Measurements from ENCODE around the gene C10orf90.

C10orf90 gene

GRCh38 chr10:126417220-126417825, 253.2 kb downstream of the C10orf90 start:
- DNase-seq = no peak

GRCh38 chr10:126409821-126410220, 260.7 kb downstream of the C10orf90 start:
- DNase-seq = no peak

DNA sequence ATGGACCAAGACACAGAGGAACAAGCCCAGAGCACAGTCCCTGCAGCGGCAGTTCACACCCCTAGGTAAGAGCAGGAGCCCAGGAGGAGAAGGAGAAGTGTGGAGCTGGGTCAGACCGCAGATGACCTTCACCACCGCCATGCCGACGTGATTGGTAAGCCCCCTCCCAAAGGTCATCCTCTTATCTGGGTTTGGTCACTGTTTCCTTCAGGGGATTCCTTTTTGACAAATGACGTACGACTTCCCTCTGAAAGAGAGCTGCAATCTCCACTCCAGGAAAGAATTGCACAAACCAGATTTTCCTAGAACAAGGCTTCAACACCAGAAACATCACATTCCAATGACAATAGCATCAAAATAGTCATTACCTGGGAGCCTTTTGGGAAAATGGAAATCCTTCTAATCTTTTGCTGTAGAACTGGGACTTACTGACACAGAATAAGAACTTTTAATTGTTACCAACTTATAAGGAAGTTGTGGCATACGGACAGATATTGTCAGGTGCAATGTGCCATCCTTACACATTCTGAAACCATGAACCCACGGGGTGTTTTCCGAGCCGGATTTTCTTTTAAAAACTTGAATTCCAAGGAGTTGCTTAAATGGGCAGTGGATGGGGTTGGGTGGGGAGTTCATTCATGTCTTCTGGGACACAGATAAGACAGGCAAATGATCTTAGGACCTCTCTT, 261.4 kb downstream of the C10orf90 start:
- no peak for DNase-seq

DNA sequence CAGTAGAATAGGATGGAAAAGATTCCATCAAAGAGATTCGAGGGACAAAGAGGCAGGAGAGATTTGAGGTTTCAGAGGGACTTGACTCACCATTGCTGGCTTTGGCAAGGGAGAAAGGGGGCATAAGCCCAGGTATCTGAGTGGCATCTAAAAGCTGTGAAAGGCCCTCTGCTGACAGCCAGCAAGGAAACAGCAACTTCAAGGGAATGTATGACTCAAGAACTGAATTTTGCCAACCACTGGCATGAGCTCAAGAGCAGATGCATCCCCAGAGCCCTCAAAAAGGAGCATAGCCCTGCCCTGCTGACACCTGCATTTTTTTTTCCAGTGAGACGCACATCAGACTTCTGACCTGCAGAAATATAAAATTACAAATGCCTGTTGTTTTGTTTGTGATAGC, 262.7 kb downstream of the C10orf90 start:
- DNase-seq = no peak

DNA sequence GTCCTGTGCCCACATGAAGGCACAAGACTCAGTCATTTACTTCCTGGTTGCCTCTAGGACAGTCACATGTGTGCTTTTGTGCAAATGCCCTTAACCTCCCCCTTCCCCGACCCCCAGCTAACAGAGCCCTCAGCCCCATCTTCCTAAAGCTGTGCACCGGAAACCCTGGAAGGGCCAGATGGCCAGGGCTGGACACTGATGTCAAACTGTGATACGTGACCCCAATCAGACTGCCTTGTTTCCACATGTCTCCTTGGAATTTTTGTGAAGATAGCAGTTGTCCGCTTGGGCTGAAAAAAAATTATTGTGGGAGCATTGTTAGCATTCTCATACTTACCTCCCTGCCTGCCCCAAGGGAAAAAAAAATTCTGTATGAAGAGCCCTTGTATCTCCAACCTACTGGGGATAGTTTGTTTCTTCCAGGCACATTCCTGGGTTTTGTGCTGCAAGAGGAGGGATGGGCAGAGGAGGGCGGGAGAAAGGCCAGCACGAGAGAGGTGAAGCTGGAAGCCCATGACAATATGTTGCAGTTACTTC, 265.2 kb downstream of the C10orf90 start:
- DNase-seq = peak; percentile 71

DNA sequence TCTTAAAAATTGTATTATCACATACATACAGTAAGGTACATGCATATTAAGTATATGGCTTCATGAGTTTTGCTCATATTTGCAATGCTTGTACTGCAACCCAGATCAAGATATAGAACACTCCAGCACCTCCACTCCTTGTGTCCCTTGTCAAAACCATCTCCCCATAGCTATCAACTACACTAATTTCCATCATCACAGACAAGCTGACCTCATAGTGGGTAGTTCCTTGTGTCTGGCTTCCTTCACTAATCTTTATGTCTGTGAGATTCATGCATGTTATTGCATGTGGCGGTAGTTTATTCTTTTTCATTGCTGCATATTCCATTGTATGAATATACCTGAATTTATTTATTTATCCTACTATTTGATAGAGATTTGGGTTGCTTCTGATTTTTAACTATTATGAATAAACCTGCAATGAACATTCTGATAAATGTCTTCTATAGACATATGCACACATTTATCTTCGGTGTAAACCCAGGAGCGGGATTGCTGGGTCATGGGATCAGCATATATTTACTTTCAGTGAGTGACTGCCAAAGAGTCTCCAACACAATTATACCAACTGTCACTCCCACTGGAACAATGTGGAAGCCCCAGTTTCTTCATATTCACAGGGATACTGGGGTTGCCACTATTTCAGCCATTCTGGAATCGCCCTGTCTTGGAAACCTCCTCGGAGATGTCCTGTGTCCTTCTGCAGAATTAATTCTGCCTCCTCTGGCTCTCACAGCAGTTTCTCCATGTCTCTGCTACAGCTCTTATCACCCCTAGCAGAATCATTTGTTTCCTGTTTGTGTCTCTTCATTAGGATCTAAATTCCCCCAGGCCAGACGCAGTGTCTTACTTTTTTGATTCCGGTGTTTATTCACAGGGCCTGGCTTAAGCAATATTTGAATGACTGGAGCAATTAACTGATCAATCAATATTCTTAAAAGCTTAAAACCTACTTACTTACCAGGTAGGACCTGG, 267.5 kb downstream of the C10orf90 start:
- no peak for DNase-seq

DNA sequence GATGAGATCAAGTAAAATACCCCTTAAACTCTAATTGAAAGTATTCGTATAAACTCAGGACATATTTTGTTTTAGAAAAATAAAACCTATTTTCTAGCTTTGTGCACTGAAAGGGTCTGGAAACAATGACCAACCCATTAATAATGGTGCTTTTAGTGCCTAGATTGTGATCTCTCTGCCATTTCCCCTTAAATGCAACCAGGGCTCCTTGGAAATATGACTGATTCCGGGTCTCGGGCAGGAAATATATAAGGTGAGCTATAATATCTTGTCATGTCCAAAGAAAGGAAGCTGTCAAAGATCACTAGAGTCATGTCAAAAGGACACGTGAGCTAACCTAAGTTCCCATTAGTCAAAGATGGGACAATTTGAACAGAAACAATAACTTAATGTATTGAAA, 269.9 kb downstream of the C10orf90 start:
- no peak for DNase-seq

DNA sequence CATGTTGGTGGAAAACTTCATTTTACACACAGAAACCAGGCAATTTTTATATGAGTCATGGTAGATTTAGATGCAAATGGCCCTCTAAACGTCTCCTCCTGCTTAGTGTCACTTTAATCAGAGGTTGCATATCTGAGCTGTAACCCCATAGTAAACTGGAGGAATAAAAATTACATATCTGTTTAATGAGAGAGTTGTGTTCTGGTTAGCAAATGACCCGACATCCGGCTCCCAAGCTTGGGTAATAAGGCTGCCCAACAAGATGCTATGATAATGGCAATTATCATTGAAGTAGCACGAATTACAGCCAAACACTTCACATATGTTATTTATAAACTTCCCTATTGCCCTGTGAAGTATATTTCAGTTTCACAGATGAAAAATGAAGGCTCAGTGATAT, 271.6 kb downstream of the C10orf90 start:
- no peak for DNase-seq

GRCh38 chr10:126398383-126398743, 272.1 kb downstream of the C10orf90 start:
- DNase-seq = no peak

DNA sequence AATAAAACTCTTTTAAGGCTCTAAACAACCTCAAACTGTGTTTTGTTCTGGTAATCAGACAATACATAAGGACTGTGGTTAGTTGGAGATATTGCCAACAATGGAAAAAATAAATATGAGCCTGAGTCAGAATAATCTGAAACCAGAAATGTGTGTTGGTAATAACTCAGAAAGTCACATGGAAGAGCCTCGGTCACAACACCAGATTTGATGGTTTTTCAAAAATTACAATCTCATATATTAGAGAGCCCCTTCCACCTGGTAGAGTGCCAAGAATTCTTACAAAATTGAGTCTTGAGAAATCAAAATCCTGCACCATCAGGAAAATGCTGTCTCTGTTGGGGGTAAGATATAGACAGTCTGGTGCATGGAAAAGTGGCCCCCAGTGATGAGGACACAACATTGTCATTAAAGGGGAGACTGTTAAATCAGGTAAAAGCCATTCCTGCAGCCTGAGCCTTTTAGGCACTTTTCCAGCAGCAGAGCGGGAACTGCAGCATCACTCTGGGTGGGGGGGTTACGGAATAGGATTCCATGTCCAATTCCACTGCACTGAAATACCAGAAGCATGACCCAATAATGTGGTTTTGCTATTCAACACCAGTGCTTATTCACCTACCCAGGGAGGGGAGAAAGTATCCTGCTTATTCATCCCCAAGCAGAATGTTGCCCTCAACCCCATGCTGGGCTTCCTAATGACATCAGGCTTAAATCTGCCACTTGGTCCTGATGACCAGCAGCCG, 272.7 kb downstream of the C10orf90 start:
- peak; percentile 100 for DNase-seq

GRCh38 chr10:126397156-126397555, 273.3 kb downstream of the C10orf90 start:
- DNase-seq = no peak

GRCh38 chr10:126394948-126395347, 275.5 kb downstream of the C10orf90 start:
- no peak for DNase-seq

- DNase-seq = no peak
These were observed 277.4 kb downstream of the C10orf90 start for GRCh38 chr10:126393076-126393475.

DNA sequence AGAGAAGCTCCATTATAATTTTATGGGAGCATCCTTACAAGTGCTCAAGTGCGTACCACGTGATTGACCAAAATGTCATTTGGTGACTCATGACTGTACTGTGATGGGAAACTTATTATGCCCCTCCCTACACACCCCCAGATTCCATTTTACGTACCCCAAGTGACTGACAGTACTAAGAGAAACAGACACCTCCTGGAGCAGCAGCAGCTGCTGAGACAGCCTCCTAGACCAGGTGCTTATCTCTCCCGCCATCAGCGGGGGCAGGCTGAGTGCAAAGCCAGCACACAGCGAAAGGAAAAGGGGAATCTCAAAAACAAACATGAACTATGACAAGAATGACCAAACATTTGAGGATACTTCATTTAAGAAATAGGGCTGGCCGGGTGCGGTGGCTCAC, 278.0 kb downstream of the C10orf90 start:
- DNase-seq = no peak

GRCh38 chr10:126392068-126392467, 278.4 kb downstream of the C10orf90 start:
- no peak for DNase-seq

- DNase-seq = no peak
These were observed 279.2 kb downstream of the C10orf90 start for GRCh38 chr10:126391192-126391885.

GRCh38 chr10:126390324-126390723, 280.2 kb downstream of the C10orf90 start:
- no peak for DNase-seq

- DNase-seq = peak; percentile 70
These were observed 282.3 kb downstream of the C10orf90 start, which contains the start of gene ADAM12 for GRCh38 chr10:126387931-126388911. Gene ADAM12, minus strand, starts transcription at chr10:126388477. Its CDS starts 332 bp downstream, at chr10:126388145.

DNA sequence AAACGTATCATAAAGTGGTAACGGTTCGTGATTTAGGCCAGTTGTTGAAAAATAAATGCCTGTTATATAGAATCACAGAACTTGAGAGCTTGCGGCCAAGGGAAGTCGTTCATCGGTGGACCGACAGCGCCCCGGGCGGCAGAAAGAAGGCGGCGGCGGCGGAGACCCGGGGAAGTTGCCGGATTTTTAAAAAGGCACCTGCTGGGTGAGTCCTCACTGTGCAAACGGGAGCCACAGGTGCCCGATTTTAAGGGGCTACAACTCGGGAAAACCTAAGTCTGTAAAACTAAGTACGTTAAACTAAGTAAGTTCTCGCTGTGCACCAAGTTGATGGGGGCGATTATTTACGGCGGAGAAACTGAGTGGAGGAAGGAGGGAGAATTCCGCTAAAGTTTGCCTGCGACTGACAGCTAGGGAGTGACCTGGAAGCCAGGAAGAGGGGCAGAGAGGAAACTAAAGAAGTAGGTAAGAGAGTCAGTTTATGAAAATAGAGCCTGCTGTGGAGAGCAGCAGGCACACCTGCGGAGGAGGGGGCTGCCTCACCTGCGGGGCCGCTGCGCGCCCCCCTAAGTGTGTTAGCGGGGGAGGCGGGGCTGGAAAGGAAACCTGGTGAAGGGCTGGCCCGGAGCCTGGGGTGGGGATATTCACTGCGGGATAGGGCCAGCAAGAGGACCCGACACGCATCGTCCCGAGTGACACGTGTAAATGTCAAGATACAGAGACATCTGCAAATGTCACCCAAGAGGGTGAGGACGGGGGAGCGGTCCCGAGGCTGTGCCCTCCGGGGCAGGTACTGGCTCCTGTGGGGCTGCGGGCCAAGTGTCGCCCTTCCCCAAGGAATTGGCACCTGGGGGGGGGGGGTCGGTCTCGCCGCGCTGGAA, 283.2 kb downstream of the C10orf90 start:
- DNase-seq = peak; percentile 80
